ENCODE data around the gene CDK19. TPM values are rescaled to one million over a fixed set of nuclear protein-coding genes. Genes with fewer than 3 reads are reported as not detected.

CDK19 gene
- total RNA-seq, 4 donors from 2014 or later, result 17.0 to 19.1 (median 18.7) TPM

- no peak for TF ChIP-seq POLR2A (IDR thresholded peaks at IDR 0.05)
- TF ChIP-seq, protein P1, sequence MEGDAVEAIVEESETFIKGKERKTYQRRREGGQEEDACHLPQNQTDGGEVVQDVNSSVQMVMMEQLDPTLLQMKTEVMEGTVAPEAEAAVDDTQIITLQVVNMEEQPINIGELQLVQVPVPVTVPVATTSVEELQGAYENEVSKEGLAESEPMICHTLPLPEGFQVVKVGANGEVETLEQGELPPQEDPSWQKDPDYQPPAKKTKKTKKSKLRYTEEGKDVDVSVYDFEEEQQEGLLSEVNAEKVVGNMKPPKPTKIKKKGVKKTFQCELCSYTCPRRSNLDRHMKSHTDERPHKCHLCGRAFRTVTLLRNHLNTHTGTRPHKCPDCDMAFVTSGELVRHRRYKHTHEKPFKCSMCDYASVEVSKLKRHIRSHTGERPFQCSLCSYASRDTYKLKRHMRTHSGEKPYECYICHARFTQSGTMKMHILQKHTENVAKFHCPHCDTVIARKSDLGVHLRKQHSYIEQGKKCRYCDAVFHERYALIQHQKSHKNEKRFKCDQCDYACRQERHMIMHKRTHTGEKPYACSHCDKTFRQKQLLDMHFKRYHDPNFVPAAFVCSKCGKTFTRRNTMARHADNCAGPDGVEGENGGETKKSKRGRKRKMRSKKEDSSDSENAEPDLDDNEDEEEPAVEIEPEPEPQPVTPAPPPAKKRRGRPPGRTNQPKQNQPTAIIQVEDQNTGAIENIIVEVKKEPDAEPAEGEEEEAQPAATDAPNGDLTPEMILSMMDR (IDR thresholded peaks at IDR 0.05), result no peak
- intact Hi-C loops (cut with DNase I; ENCODE audit: low total_unique reads), result no loop called here
- DNase-seq (ENCODE audit: low spot score in 2 of 2), result no peak
- 90 to 93% methylated on average over 7 of the region's 7 CpGs for WGBS, 2 donors
- no peak overlapping the region for H3K4me3 ChIP-seq (ENCODE audit: low read depth, poor library complexity, severe bottlenecking)
Measured at GRCh38 chr6:110665600-110665999, 149.7 kb downstream of the CDK19 start.

GRCh38 chr6:110664933-110665332 is 150.3 kb downstream of the CDK19 start:
- H3K4me3 ChIP-seq (ENCODE audit: low read depth, poor library complexity, severe bottlenecking), result no peak overlapping the region
- DNase-seq (ENCODE audit: low spot score in 2 of 2), result no peak
- TF ChIP-seq, protein P1 (IDR thresholded peaks at IDR 0.05), result no peak
- no peak for TF ChIP-seq POLR2A (IDR thresholded peaks at IDR 0.05)
- intact Hi-C loops (cut with DNase I; ENCODE audit: low total_unique reads), result no loop called here
- WGBS, 2 donors, result 66 to 72% methylated on average over 1 of the region's 1 CpG

GRCh38 chr6:110662490-110663211 is 152.6 kb downstream of the CDK19 start:
- WGBS, 2 donors, result 59 to 68% methylated on average over 1 of the region's 1 CpG
- TF ChIP-seq POLR2A (IDR thresholded peaks at IDR 0.05), result no peak
- TF ChIP-seq, protein P1 (IDR thresholded peaks at IDR 0.05), result no peak
- no peak for DNase-seq (ENCODE audit: low spot score in 2 of 2)
- intact Hi-C loops (cut with DNase I; ENCODE audit: low total_unique reads), result no loop called here
- no peak overlapping the region for H3K4me3 ChIP-seq (ENCODE audit: low read depth, poor library complexity, severe bottlenecking)

DNA sequence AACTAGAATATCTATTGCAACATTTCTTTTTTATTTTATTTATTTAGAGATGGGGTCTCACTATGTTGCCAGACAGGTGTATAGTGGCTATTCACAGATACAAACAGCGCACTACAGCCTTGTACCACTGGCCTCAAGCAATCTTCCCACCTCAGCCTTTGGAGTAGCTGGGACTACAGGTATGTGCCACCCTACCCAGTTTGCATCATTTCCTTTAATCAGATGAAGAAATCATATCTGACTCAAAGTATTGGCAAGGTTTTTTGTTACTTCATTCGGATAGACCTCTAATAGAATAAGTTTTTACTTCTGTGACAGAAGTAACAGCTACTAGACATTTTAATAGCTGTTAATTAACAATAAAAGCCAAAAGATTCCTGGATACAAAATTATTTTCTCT is 153.9 kb downstream of the CDK19 start:
- DNase-seq (ENCODE audit: low spot score in 2 of 2), result no peak
- H3K4me3 ChIP-seq (ENCODE audit: low read depth, poor library complexity, severe bottlenecking), result no peak overlapping the region
- TF ChIP-seq POLR2A (IDR thresholded peaks at IDR 0.05), result no peak
- intact Hi-C loops (cut with DNase I; ENCODE audit: low total_unique reads), result no loop called here
- WGBS, 2 donors, result 80 to 81% methylated on average over 2 of the region's 2 CpGs

GRCh38 chr6:110660066-110660655 is 155.1 kb downstream of the CDK19 start:
- no peak for DNase-seq (ENCODE audit: low spot score in 2 of 2)
- no peak overlapping the region for H3K4me3 ChIP-seq (ENCODE audit: low read depth, poor library complexity, severe bottlenecking)
- WGBS, 2 donors, result 91 to 100% methylated on average over 9 of the region's 9 CpGs
- intact Hi-C loops (cut with DNase I; ENCODE audit: low total_unique reads), result no loop called here
- TF ChIP-seq POLR2A (IDR thresholded peaks at IDR 0.05), result no peak
- TF ChIP-seq, protein P1 (IDR thresholded peaks at IDR 0.05), result no peak

- DNase-seq (ENCODE audit: low spot score in 2 of 2), result no peak
- TF ChIP-seq, protein P1 (IDR thresholded peaks at IDR 0.05), result no peak
- no peak for TF ChIP-seq POLR2A (IDR thresholded peaks at IDR 0.05)
- intact Hi-C loops (cut with DNase I; ENCODE audit: low total_unique reads), result no loop called here
- WGBS, 2 donors, result 80 to 85% methylated on average over 2 of the region's 2 CpGs
- no peak overlapping the region for H3K4me3 ChIP-seq (ENCODE audit: low read depth, poor library complexity, severe bottlenecking)
Measured at GRCh38 chr6:110658631-110659211, 156.5 kb downstream of the CDK19 start.
